ENCODE measurements around the gene PRH1.

- TF ChIP-seq CTCF (IDR thresholded peaks at IDR 0.05; ENCODE audit: insufficient read depth, low read length) (no peak), GABPA (IDR thresholded peaks at IDR 0.05; ENCODE audit: low read depth) (no peak), POLR2AphosphoS5 (IDR thresholded peaks at IDR 0.05; ENCODE audit: low read depth) (no peak), REST (IDR thresholded peaks at IDR 0.05; ENCODE audit: insufficient replicate concordance, low read depth) (no peak)
Measured at GRCh38 chr12:10926269-10926668, 42.2 kb upstream of the PRH1 start.

Measured in HL-60 (cell line).